ENCODE data around the gene TNFAIP6. TPM values are rescaled to one million over a fixed set of nuclear protein-coding genes. Genes with fewer than 3 reads are reported as not detected.
"Not testable (repeated sequence)": the region's sequence is repeated elsewhere in the genome, so short reads cannot be mapped to it uniquely, and the experiment has no call there.

Gene TNFAIP6
- total RNA-seq, 1 experiment from 2014 or later, result not detected

GRCh38 chr2:151421681-151422080 is 64.3 kb downstream of the TNFAIP6 start:
- H4K20me1 ChIP-seq (ENCODE audit: insufficient read depth); ATAC-seq; RAD21 ChIA-PET (ENCODE audit: low non-redundant PET in 1 of 2, low total read pairs in 2 of 2, uncharacterized antibody in 2 of 2, unreplicated experiment in 2 of 2); intact Hi-C loops (cut with micrococcal nuclease); H2AFZ ChIP-seq (ENCODE audit: low read depth, low read length, poor library complexity, severe bottlenecking); H3K9me3 ChIP-seq (ENCODE audit: control insufficient read depth in 1 of 2, insufficient read depth in 1 of 2, low read depth in 1 of 2, low read length in 2 of 2); H3K4me3 ChIP-seq (replicated peaks in 1 of 2; ENCODE audit: low read depth in 1 of 2, low read length in 2 of 2); BruUV-seq (replicated peaks); H3K4me1 ChIP-seq (ENCODE audit: control insufficient read depth in 1 of 2, insufficient read depth in 2 of 2, low read length in 2 of 2); H3K9me2 ChIP-seq (ENCODE audit: insufficient read depth); H3K27ac ChIP-seq (ENCODE audit: low read depth, low read length); H3K27me3 ChIP-seq (ENCODE audit: insufficient read depth, low read length); CTCF ChIA-PET; DNase-seq (ENCODE audit: low read depth, low spot score); H3K4me2 ChIP-seq (ENCODE audit: low read length); H3K9ac ChIP-seq (ENCODE audit: low read length): not testable (repeated sequence)
- Histone ChIP-seq H3K79me2 (ENCODE audit: insufficient read depth, low read length) (peaks cover 100% of the 10 kb centered on the region), H3K36me3 (ENCODE audit: control insufficient read depth in 1 of 2, insufficient read depth in 2 of 2, low read length in 2 of 2) (peaks cover 40 to 62% of the 10 kb centered on the region in 2 experiments)
- POLR2A ChIA-PET, result interaction anchor here (1.2 kb wide), 1 partner anchor 12 kb away, joined by 3 read pairs; the partner anchor contains the start of gene RIF1

GRCh38 chr2:151422917-151423439 is 65.6 kb downstream of the TNFAIP6 start:
- TSS peak; percentile 2 for BruUV-seq (replicated peaks)
- H3K9me3 ChIP-seq (ENCODE audit: control insufficient read depth in 1 of 2, insufficient read depth in 1 of 2, low read depth in 1 of 2, low read length in 2 of 2), result no peaks in the 10 kb centered on the region
- TF ChIP-seq REST (IDR thresholded peaks at IDR 0.05; ENCODE audit: low read depth) (no peak), CTCF (IDR thresholded peaks at IDR 0.05 in 2 of 3, conservative IDR thresholded peaks at IDR 0.05 in 1 of 3; ENCODE audit: borderline replicate concordance in 1 of 3, insufficient read depth in 1 of 3, low read depth in 2 of 3, low read length in 2 of 3) (no peak), ZNF274 (IDR thresholded peaks at IDR 0.05; ENCODE audit: low read depth, low read length) (no peak), EZH2phosphoT487 (IDR thresholded peaks at IDR 0.05; ENCODE audit: borderline replicate concordance) (no peak), POLR2A (IDR thresholded peaks at IDR 0.05; ENCODE audit: borderline replicate concordance, extremely low read depth, insufficient read depth, insufficient read length) (no peak), SIN3A (IDR thresholded peaks at IDR 0.05; ENCODE audit: low read depth) (no peak), CBX3 (IDR thresholded peaks at IDR 0.05; ENCODE audit: low read depth) (no peak), ELF1 (IDR thresholded peaks at IDR 0.05; ENCODE audit: borderline replicate concordance, low read depth) (no peak), POLR2AphosphoS5 (IDR thresholded peaks at IDR 0.05; ENCODE audit: low read depth, low read length) (no peak), RAD21 (IDR thresholded peaks at IDR 0.05; ENCODE audit: low read depth) (no peak), EGR1 (IDR thresholded peaks at IDR 0.05; ENCODE audit: low read depth) (no peak), ZFX (IDR thresholded peaks at IDR 0.05) (no peak)
- intact Hi-C loops (cut with micrococcal nuclease), result no loop called here
- H4K20me1 ChIP-seq (ENCODE audit: insufficient read depth), result no peaks in the 10 kb centered on the region
- H3K4me3 ChIP-seq (replicated peaks in 1 of 2; ENCODE audit: low read depth in 1 of 2, low read length in 2 of 2), result no peak overlapping the region
- no peaks in the 10 kb centered on the region for H3K4me1 ChIP-seq (ENCODE audit: control insufficient read depth in 1 of 2, insufficient read depth in 2 of 2, low read length in 2 of 2)
- H3K36me3 ChIP-seq (ENCODE audit: control insufficient read depth in 1 of 2, insufficient read depth in 2 of 2, low read length in 2 of 2), result peaks cover 28 to 50% of the 10 kb centered on the region in 2 experiments; a peak in 3 of 4 replicates
- ChIA-PET RAD21 (ENCODE audit: low non-redundant PET in 1 of 2, low total read pairs in 2 of 2, uncharacterized antibody in 2 of 2, unreplicated experiment in 2 of 2) (no interaction called here), CTCF (interaction anchor here (0.6 kb wide), 1 partner anchor 154 kb away, joined by 3 read pairs; no protein-coding TSS in a partner anchor), POLR2A (no interaction called here)
- DNase-seq (ENCODE audit: low read depth, low spot score) (no peak), ATAC-seq (no peak)
- H2AFZ ChIP-seq (ENCODE audit: low read depth, low read length, poor library complexity, severe bottlenecking), result no peak overlapping the region
- H3K9ac ChIP-seq (ENCODE audit: low read length), result no peak overlapping the region
- H3K79me2 ChIP-seq (ENCODE audit: insufficient read depth, low read length), result peaks cover 99% of the 10 kb centered on the region
- no peaks in the 10 kb centered on the region for H3K9me2 ChIP-seq (ENCODE audit: insufficient read depth)
- H3K27ac ChIP-seq (ENCODE audit: low read depth, low read length), result no peak overlapping the region
- no peaks in the 10 kb centered on the region for H3K27me3 ChIP-seq (ENCODE audit: insufficient read depth, low read length)
- H3K4me2 ChIP-seq (ENCODE audit: low read length), result no peak overlapping the region
